Activated CD8-positive, alpha-beta memory T cell treated with anti-CD3 and anti-CD28 coated beads for 24 hours (primary cell): Measurements from ENCODE around the gene TNC.

Experiments
- DNase-seq: peaks from one replicate; pipeline ENCODE4 v3.0.0-alpha.2; 2020

The TNC gene

GRCh38 chr9:115098226-115098965 lies 19.6 kb downstream of the TNC start:
- DNase-seq: no peak

GRCh38 chr9:115093520-115093919 lies 24.4 kb downstream of the TNC start:
- no peak for DNase-seq

GRCh38 chr9:115090486-115090885 lies 27.5 kb downstream of the TNC start:
- no peak for DNase-seq

- no peak for DNase-seq
Observed at GRCh38 chr9:115088860-115089259, 29.1 kb downstream of the TNC start.

- DNase-seq: no peak
Observed at GRCh38 chr9:115086886-115087285, 31.1 kb downstream of the TNC start.

- DNase-seq: no peak
Observed at GRCh38 chr9:115086461-115086860, 31.5 kb downstream of the TNC start.

- DNase-seq: no peak
Observed at GRCh38 chr9:115085773-115086377, 32.1 kb downstream of the TNC start.

GRCh38 chr9:115084709-115085108 lies 33.2 kb downstream of the TNC start:
- DNase-seq: no peak

- DNase-seq: no peak
Observed at GRCh38 chr9:115084157-115084556, 33.8 kb downstream of the TNC start.

- DNase-seq: no peak
Observed at GRCh38 chr9:115080242-115080641, 37.7 kb downstream of the TNC start.

GRCh38 chr9:115079156-115079555 lies 38.8 kb downstream of the TNC start:
- no peak for DNase-seq

GRCh38 chr9:115073456-115073855 lies 44.5 kb downstream of the TNC start:
- DNase-seq: no peak

- DNase-seq: no peak
Observed at GRCh38 chr9:115071176-115071575, 46.8 kb downstream of the TNC start.

GRCh38 chr9:115069771-115070170 lies 48.2 kb downstream of the TNC start:
- DNase-seq: no peak

- DNase-seq: no peak
Observed at GRCh38 chr9:115069302-115069701, 48.7 kb downstream of the TNC start.

GRCh38 chr9:115068031-115068430 lies 49.9 kb downstream of the TNC start:
- no peak for DNase-seq

GRCh38 chr9:115063058-115063845 lies 54.7 kb downstream of the TNC start:
- DNase-seq: no peak

GRCh38 chr9:115058684-115059315 lies 59.2 kb downstream of the TNC start:
- no peak for DNase-seq

GRCh38 chr9:115058175-115058574 lies 59.8 kb downstream of the TNC start:
- DNase-seq: no peak

- DNase-seq: no peak
Observed at GRCh38 chr9:115057559-115057958, 60.4 kb downstream of the TNC start.

- DNase-seq: no peak
Observed at GRCh38 chr9:115050002-115050490, 67.9 kb downstream of the TNC start.

- DNase-seq: no peak
Observed at GRCh38 chr9:115046824-115047223, 71.1 kb downstream of the TNC start.

GRCh38 chr9:115046199-115046598 lies 71.8 kb downstream of the TNC start:
- no peak for DNase-seq
